Activated CD4-positive, alpha-beta T cell treated with anti-CD3 and anti-CD28 coated beads for 4 hours (primary cell): ENCODE results near the gene CCDC7.
"Not testable (repeated sequence)": the region's sequence is repeated elsewhere in the genome, so short reads cannot be mapped to it uniquely, and the experiment has no call there.

Experiments
- DNase-seq, 2 donors: peaks; one replicate each; pipeline ENCODE4 v3.0.0-alpha.2; 2020

CCDC7 gene

GRCh38 chr10:32890444-32890843, 444.5 kb downstream of the CCDC7 start:
- no peak for DNase-seq

- DNase-seq = no peak
Measured at GRCh38 chr10:32891261-32891660, 445.3 kb downstream of the CCDC7 start.

GRCh38 chr10:32893434-32893833, 447.5 kb downstream of the CCDC7 start:
- no peak for DNase-seq

DNA sequence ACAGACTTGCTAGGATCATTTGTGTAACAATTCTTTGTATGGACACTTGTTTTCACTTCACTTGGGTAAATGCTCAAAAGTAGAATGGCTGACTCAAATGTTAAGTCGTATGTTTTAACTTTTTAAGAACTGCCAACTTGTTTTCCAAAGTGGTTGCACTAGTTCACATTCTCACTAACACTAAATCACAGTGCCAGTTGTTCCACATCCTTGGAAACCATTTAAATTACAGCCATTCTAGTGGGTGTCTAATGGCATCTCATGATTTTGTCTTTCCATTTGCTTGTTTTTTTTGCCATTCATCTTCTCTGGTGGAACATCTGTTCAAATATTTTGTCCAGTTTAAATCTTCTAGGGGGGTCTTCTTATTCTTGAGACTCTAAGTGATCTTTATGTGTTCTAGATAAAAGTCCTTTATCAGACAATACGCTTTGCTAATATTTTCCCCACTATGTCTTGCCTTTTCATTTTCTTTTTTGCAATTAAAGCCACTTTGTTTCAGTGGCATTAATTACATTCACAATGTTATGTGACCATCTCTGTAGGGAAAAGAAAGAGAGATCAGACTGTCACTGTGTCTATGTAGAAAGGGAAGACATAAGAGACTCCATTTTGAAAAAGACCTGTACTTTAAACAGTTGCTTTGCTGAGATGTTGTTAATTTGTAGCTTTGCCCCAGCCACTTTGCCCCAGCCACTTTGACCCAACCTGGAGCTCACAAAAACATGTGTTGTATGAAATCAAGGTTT, 448.1 kb downstream of the CCDC7 start:
- no peak for DNase-seq

GRCh38 chr10:32895200-32895968, 449.4 kb downstream of the CCDC7 start:
- DNase-seq = not testable (repeated sequence)

DNA sequence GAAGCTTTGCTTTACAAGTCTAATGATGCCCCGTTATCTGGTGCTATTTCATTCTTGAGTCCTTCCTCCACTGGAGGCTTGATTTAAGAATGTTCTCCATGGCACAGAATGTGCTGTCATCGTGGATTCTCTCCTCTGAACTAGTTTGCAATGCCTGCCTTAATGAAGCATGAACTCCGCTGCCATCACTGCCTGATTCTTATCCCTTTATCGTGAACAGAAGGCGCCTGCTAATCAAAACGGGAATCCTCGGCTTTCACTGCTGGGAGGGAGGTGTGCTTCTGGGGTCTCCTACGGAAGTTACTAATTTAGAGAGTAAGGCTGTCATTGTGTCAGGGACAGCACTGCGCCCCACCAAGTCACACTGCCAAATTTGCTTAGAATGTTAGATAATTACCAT, 455.9 kb downstream of the CCDC7 start:
- no peak for DNase-seq

DNA sequence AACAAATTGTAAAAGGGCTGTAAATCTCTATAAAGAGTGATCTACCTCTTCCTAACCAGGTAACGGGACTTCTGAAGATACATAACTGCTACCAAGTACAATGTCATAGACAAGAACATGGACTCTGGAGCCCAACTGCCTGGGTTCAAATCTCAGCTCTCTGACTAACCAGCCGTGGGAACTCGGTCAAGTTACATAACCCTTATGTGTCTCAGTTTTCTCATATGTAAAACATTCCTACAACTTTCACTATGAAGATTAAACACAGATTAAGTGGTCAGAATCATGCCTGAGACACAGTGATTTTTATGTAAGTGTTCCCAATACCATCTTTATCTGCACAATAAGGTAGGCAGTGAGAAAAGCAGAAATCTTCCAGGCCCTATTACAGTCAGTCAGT, 459.5 kb downstream of the CCDC7 start:
- no peak for DNase-seq

GRCh38 chr10:32906595-32906994, 460.7 kb downstream of the CCDC7 start:
- DNase-seq = no peak

GRCh38 chr10:32909456-32909855, 463.5 kb downstream of the CCDC7 start:
- no peak for DNase-seq

- not testable (repeated sequence) for DNase-seq
Measured at GRCh38 chr10:32909970-32910369, 464.0 kb downstream of the CCDC7 start.

DNA sequence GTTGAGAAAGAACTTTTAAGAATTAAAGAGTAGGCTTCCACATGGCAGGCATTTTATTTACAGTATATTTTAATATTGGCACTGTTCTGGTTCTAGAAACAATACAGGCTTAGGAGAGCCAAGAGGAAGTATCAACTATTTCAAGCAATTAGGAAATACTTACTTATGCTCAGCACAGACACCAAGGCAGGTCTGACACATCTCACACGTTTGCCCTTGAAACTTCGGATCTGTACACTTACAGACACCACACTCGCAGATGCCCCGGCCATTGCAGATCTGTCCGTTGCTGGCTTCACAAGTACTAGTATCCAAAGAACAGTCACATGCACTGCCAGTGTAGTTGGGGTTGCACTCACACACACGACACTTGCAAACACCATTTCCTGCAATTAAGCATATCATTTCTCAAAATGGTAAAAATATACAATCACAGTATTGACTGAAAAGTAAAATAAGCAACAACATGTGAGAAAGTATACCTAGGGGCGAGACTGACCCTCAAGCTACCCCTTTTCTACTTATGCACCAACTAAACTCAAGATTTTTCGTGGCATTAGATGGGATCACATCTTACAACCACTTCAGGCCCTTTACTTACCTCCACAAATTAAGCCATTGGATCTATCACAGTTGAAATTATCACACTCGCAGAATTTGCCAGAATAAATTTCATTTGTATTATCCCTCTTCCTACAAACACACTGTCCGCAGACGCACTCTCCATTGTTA, 465.5 kb downstream of the CCDC7 start:
- DNase-seq = no peak

GRCh38 chr10:32917817-32918216, 471.9 kb downstream of the CCDC7 start:
- not testable (repeated sequence) for DNase-seq

DNA sequence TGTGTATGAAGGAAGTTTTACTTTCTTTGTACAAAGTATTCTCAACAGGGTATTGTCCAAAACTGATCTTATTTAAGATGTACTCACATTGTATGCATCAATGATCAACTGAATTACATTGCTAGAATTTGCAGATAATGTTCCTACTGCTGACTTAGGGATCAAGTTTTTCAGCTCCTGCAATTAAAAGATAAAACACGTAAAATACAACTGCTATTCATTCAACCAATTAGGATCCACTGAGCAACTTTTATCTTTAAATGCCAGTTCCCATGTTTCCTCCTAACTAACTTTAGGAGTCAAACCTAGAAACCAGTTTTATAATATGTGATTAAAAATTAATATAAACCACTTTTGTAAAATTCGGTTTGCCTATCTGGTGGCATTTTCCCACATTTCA, 476.2 kb downstream of the CCDC7 start:
- DNase-seq = no peak

DNA sequence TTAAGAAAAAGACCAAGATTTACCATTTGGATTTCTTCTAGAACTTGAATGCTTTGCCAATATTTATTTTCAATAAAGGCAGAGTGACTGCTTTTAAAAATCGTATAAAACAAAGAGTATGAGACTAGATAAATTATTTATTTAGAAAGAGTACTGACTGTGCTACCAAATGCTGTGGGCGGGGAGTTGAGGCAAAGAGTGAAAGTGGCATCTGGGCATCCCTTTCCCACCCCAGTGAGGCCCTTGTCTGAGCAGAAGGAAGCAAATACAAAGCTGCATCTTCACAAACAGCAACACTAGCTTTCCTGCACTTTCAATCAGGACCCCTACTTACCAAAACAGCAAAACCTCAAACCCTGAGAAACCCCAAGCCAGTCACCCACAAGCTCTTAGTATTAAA, 477.2 kb downstream of the CCDC7 start:
- DNase-seq = no peak

GRCh38 chr10:32923849-32924248, 477.9 kb downstream of the CCDC7 start:
- DNase-seq = no peak
